CD4-positive, alpha-beta T cell (primary cell): ENCODE results near the gene EFS. TPM values are rescaled to one million over a fixed set of nuclear protein-coding genes. Genes with fewer than 3 reads are reported as not detected.
"Not testable (repeated sequence)": the region's sequence is repeated elsewhere in the genome, so short reads cannot be mapped to it uniquely, and the experiment has no call there.

Experiments
- ATAC-seq: fragments of 200-7000 bp; cut with Tn5 transposase; one replicate; pipeline ENCODE4 v1.10.0; 2022; ENCODE audit warnings: mild to moderate bottlenecking; ENCODE audit not compliant: poor library complexity
- CTCF ChIA-PET: fragments of 350-600 bp; sonication (Branson Sonifier 250); formaldehyde crosslinking; loops from one replicate; lab custom pipeline; 2021; ENCODE audit warnings: antibody characterized with exemption, inconsistent platforms; lab: Charles Lee
- POLR2A ChIA-PET: fragments of 350-600 bp; sonication (Branson Sonifier 250); formaldehyde crosslinking; loops from one replicate; lab custom pipeline; 2021; ENCODE audit warnings: antibody characterized with exemption, inconsistent platforms; lab: Charles Lee
- DNase-seq, 14 experiments: peaks; one replicate each; pipeline ENCODE4 v3.0.0-alpha.2; 2013 to 2020; ENCODE audit warnings: mixed read lengths in 2 of 14
- H3K27ac ChIP-seq, 2 donors: one replicate each; pipeline versions ENCODE4 v1.5.1 to v1.7.0; 2013; ENCODE audit warnings: low read length in 2 of 2, low read depth in 1 of 2, mild to moderate bottlenecking in 1 of 2
- H3K27me3 ChIP-seq, 2 experiments: 1 replicate in 1 of 2; 2 replicates in 1 of 2; pipeline versions ENCODE4 v1.6.1 to v1.7.0; 2013; ENCODE audit warnings: low read length in 2 of 2, control low read depth in 1 of 2, mild to moderate bottlenecking in 1 of 2, moderate library complexity in 1 of 2; ENCODE audit not compliant: insufficient read depth in 2 of 2, control insufficient read depth in 1 of 2
- H3K36me3 ChIP-seq: one replicate; pipeline ENCODE4 v1.6.1; 2013; ENCODE audit warnings: low read length, control low read depth; ENCODE audit not compliant: insufficient read depth
- H3K4me1 ChIP-seq: one replicate; pipeline ENCODE4 v1.6.1; 2013; ENCODE audit warnings: low read length, control low read depth; ENCODE audit not compliant: insufficient read depth
- H3K4me3 ChIP-seq: one replicate; pipeline ENCODE4 v1.5.1; 2013; ENCODE audit warnings: mild to moderate bottlenecking, low read length, moderate library complexity
- H3K9me3 ChIP-seq, 2 experiments: 1 replicate in 1 of 2; 2 replicates in 1 of 2; pipeline versions ENCODE4 v1.6.1 to v1.7.0; 2013; ENCODE audit warnings: low read length in 2 of 2, mild to moderate bottlenecking in 2 of 2, control low read depth in 1 of 2, moderate library complexity in 1 of 2; ENCODE audit not compliant: control insufficient read depth in 1 of 2, insufficient read depth in 1 of 2
- H3K27ac Mint-ChIP-seq: one replicate; pipeline ENCODE4 v1.8.0; 2020; ENCODE audit warnings: mixed read lengths
- H3K27me3 Mint-ChIP-seq: one replicate; pipeline ENCODE4 v1.8.0; 2021; ENCODE audit warnings: mixed read lengths
- H3K36me3 Mint-ChIP-seq: one replicate; pipeline ENCODE4 v1.8.0; 2021; ENCODE audit warnings: low read depth, mixed read lengths
- H3K4me1 Mint-ChIP-seq: one replicate; pipeline ENCODE4 v1.8.0; 2021; ENCODE audit warnings: low read depth, mixed read lengths
- H3K4me3 Mint-ChIP-seq: one replicate; pipeline ENCODE4 v1.8.0; 2020; ENCODE audit warnings: mild to moderate bottlenecking, mixed read lengths
- H3K9me3 Mint-ChIP-seq: one replicate; pipeline ENCODE4 v1.8.0; 2020; ENCODE audit warnings: mixed read lengths
- intact Hi-C, 2 experiments: fragments of 100-400 bp; cut with DNase I in 1 of 2; cut with micrococcal nuclease in 1 of 2; formaldehyde crosslinking; loops; one replicate each; pipeline versions ENCODE4 v1.15.1 to v1.9.0; 2023 to 2025; cut with DNase I, micrococcal nuclease
- total RNA-seq, 174 experiments: library from RNA in 2 of 174; stranded (reverse) in 2 of 174; gene quantifications; one replicate each; pipeline ENCODE4 v1.2.3 and lab custom pipeline; 2021 to 2026
- TF ChIP-seq, protein P1 (sequence below): fragments of 200-600 bp; IDR thresholded peaks from one replicate; pipeline ENCODE4 v1.8.0; 2022; ENCODE audit warnings: antibody characterized with exemption, mild to moderate bottlenecking

EFS gene
- total RNA-seq, 2 experiments from 2014 or later = not detected

DNA sequence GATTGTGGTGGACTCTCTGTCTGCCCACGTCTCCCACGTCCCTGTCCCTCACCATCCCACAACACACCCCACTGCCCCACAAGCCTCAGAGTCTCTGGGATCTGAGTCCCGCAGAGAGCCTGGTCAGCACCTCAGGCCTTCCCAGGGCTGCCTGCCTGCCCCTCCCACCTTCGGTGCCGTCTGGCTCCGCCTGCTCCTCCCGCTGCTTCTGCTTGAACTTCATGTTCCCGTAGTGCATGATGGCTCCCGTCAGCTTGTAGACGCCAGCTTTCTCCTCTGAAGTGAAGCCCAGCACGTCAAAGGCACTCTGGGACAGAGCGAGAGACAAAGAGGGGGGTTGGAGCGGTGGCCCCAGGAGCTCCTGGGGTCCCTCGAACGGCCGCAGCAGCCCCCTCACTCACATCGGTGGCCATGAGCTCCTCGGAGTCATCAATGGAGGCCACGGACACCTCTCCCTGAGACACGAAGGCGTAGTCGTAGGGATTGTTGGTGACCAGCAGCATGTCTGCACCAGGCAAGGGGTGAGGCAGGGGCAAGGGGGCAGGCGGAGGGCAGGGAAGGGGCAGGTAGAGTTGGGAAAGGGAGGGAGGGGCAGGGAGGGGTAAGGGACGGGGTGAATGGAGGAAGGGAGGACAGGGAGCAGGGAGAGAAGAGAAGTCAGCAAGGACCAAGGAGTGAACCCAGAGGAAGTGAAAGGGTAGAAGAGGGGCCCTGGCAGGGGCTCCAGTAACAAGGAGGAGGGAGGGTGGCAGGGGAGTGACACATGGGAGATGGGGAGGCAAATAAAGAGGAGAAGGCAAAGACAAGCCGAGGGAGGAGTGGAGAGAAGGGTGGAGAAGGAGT, 37.5 kb upstream of the EFS start:
- ChIA-PET CTCF (no interaction called here), POLR2A (no interaction called here)
- no peaks in the 10 kb centered on the region for H3K4me1 Mint-ChIP-seq

DNA sequence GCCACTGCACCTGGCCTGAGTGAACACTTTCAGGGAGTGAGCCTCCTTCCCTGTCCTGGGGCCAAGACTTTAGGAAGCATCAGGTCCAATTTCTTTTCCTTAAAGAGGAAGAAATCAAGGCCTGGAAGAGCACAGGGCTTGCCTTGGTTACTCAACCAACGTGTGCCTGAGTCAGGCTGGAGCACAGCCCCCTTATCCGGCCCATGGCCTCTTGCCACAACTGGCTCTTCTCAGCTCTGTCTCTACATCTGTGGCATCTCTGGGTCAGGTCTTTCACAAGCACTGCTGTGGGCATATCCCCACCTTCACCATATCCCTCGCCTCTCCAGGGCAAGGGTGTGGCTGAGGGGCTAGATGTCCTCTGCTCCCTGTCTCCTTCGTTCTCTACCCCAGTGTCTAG, 36.3 kb upstream of the EFS start:
- H3K9me3 ChIP-seq = no peaks in the 10 kb centered on the region
- ATAC-seq = no peak
- Mint-ChIP-seq H3K36me3 (no peaks in the 10 kb centered on the region), H3K27me3 (peaks cover 22% of the 10 kb centered on the region), H3K4me1 (no peaks in the 10 kb centered on the region), H3K9me3 (no peaks in the 10 kb centered on the region), H3K27ac (no peak overlapping the region), H3K4me3 (no peak overlapping the region)
- TF ChIP-seq, protein P1, sequence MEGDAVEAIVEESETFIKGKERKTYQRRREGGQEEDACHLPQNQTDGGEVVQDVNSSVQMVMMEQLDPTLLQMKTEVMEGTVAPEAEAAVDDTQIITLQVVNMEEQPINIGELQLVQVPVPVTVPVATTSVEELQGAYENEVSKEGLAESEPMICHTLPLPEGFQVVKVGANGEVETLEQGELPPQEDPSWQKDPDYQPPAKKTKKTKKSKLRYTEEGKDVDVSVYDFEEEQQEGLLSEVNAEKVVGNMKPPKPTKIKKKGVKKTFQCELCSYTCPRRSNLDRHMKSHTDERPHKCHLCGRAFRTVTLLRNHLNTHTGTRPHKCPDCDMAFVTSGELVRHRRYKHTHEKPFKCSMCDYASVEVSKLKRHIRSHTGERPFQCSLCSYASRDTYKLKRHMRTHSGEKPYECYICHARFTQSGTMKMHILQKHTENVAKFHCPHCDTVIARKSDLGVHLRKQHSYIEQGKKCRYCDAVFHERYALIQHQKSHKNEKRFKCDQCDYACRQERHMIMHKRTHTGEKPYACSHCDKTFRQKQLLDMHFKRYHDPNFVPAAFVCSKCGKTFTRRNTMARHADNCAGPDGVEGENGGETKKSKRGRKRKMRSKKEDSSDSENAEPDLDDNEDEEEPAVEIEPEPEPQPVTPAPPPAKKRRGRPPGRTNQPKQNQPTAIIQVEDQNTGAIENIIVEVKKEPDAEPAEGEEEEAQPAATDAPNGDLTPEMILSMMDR = no peak
- H3K27me3 ChIP-seq = peaks cover 2 to 4% of the 10 kb centered on the region in 2 experiments
- no peak overlapping the region for H3K4me3 ChIP-seq
- intact Hi-C loops = no loop called here
- no peaks in the 10 kb centered on the region for H3K36me3 ChIP-seq
- POLR2A ChIA-PET = no interaction called here
- no peaks in the 10 kb centered on the region for H3K4me1 ChIP-seq
- DNase-seq = no peak
- CTCF ChIA-PET = no interaction called here
- H3K27ac ChIP-seq = no peak overlapping the region

More for the DNA sequence above, 37.5 kb upstream of the EFS start:
- Mint-ChIP-seq H3K27me3 (peaks cover 23% of the 10 kb centered on the region), H3K36me3 (no peaks in the 10 kb centered on the region), H3K27ac (no peak overlapping the region), H3K4me3 (no peak overlapping the region), H3K9me3 (no peaks in the 10 kb centered on the region)
- intact Hi-C loops = no loop called here
- no peaks in the 10 kb centered on the region for H3K4me1 ChIP-seq
- no peak overlapping the region for H3K4me3 ChIP-seq
- H3K27me3 ChIP-seq = peaks cover 0 to under 1% of the 10 kb centered on the region in 2 experiments
- TF ChIP-seq, protein P1 = no peak
- H3K36me3 ChIP-seq = no peaks in the 10 kb centered on the region
- no peaks in the 10 kb centered on the region for H3K9me3 ChIP-seq
- no peak overlapping the region for H3K27ac ChIP-seq
- ATAC-seq (no peak), DNase-seq (no peak)

DNA sequence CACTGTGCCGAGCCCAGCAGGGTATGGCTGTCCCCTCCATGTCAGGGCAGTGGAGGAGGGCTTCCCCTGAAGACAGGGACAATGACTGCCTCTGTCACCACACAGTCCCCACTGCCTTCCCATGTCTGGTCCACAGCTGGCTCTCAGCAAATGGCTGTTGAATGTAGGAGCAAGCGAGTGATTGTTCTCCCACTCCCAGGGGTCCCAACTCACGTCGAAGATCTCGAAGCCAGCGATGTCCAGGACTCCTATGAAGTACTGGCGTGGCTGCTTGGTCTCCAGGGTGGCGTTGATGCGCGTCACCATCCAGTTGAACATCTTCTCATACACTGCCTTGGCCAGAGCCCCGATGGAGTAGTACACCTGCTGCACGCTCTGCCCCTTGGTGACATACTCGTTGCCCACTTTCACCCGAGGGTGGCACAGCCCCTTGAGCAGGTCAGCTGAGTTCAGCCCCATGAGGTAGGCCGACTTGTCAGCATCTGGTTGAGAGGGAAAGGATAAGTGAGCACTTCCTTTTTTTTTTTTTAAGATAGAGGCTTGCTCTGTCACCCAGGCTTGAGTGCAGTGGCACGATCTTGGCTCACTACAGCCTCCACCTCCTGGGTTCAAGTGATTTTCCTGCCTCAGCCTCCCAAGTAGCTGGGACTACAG, 35.7 kb upstream of the EFS start:
- H3K27me3 ChIP-seq, H3K9me3 ChIP-seq, DNase-seq, H3K27ac Mint-ChIP-seq, H3K36me3 ChIP-seq, H3K36me3 Mint-ChIP-seq, H3K27ac ChIP-seq, H3K4me3 Mint-ChIP-seq, H3K4me3 ChIP-seq, H3K9me3 Mint-ChIP-seq, POLR2A ChIA-PET, intact Hi-C loops, ATAC-seq, CTCF ChIA-PET, H3K4me1 ChIP-seq, H3K4me1 Mint-ChIP-seq: not testable (repeated sequence)
- peaks cover 19% of the 10 kb centered on the region for H3K27me3 Mint-ChIP-seq
